Choroid plexus epithelial cell (primary cell): ENCODE data around the gene OR6A2.

Source experiments
- DNase-seq: peaks from one replicate; pipeline ENCODE4 v3.0.0-alpha.2; 2010; ENCODE audit warnings: low read depth
- H3K4me3 ChIP-seq: 2 replicates; pipeline ENCODE4 v1.5.1; 2011; ENCODE audit warnings: low read depth, mild to moderate bottlenecking, control low read depth, low read length, moderate library complexity
- TF ChIP-seq, protein P1 (sequence below): conservative IDR thresholded peaks from 2 replicates; pipeline ENCODE4 v1.5.1; 2011; ENCODE audit warnings: low read depth, mild to moderate bottlenecking, control low read depth, inconsistent platforms, low read length, moderate library complexity

The OR6A2 gene

DNA sequence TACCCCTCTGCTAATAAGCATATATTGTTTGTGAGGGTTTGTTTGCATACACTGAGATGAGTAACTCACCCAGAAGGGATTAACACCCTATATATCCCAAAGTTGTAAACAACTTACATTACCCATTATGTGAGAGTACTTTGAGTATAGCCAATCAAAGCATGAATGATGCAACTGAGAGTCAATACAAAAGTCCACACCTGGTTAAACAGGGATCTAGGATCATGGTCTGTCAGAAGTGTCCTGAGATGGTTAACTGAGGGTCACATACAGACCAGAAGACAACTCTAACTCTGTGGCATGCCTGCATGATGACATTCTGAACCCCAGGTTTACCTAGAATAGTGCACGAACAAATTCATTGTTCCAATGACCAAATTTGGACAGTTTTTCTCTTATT, 28.6 kb upstream of the OR6A2 start:
- DNase-seq: no peak
- TF ChIP-seq, protein P1, sequence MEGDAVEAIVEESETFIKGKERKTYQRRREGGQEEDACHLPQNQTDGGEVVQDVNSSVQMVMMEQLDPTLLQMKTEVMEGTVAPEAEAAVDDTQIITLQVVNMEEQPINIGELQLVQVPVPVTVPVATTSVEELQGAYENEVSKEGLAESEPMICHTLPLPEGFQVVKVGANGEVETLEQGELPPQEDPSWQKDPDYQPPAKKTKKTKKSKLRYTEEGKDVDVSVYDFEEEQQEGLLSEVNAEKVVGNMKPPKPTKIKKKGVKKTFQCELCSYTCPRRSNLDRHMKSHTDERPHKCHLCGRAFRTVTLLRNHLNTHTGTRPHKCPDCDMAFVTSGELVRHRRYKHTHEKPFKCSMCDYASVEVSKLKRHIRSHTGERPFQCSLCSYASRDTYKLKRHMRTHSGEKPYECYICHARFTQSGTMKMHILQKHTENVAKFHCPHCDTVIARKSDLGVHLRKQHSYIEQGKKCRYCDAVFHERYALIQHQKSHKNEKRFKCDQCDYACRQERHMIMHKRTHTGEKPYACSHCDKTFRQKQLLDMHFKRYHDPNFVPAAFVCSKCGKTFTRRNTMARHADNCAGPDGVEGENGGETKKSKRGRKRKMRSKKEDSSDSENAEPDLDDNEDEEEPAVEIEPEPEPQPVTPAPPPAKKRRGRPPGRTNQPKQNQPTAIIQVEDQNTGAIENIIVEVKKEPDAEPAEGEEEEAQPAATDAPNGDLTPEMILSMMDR: no peak
- no peak overlapping the region for H3K4me3 ChIP-seq

DNA sequence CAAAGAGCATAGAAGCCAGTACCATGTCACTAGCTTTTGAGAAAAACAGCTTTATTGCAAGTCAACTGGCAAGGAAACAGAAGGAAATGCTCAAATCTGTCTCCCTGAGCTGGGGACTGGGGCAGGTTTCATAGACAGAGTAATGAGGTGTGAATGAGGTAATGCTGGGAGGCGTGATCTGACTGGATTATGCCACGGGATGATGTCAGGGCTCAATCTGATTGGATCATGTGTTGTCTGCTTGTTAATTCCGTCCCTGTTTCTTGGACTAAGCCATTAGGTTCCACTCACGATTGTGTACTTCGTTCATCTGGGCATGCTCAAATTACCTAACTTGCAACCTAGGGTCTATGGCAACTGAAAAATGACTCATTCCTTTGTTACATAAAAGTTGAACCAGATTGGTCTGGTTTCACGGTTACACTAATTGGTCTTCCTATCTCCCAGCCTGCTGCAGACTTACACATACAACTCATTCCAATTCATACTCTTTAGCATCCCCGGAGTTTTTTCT, 25.8 kb upstream of the OR6A2 start:
- H3K4me3 ChIP-seq: no peak overlapping the region
- peak; percentile 1 for DNase-seq
- TF ChIP-seq, protein P1: no peak

DNA sequence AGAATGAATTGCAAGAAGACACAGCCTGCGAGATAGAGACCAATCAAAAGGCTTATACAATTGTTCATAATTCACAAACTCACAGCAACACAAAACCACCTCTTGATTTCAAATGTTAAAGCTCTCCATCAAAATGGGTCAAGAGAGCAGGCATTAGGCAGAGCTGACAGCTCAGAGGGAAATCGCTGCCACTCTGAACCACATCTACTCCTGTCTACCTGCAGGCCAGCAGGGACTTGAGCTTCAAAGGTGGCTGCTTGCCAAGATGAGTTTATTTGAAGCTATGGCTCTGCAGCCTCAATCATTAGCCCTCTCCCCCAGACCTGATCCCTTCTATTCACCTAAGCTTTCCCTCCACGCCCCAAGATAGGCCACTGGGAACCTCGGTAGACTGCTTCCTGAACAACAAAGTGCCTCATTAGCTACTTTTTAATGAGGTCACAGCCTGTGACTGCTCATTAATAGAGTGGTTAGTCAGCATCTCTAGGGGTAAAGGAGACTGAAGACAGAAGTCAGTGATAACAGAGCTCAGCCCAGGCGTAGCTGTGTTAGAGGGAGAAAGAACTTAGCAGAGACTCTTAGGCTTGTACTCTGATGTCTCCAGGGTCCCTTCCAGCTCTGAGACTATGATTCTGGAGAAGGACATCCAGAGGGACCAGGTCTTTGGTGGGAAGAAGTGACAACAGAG, 24.8 kb upstream of the OR6A2 start:
- TF ChIP-seq, protein P1: no peak
- DNase-seq: no peak
- H3K4me3 ChIP-seq: no peak overlapping the region

DNA sequence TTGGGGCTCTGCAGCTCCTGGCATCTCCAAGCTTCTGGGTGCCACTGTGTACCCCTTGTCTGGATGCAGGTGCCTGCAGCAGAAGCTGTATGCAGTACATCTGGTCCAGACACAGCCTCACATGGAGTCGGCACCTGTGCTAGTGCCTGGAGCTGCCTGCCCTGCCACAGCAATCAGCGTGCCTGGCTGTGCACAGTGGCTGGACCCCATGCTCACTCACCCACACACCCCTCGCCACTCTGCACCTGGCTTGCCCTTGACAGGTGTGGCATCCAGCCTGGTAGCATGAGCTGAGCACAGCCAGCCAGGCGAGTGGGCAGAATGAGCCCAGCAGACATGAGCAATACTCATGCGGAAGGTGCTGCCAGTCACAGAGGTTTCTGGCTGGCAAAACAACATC, 19.5 kb upstream of the OR6A2 start:
- no peak for DNase-seq
- no peak overlapping the region for H3K4me3 ChIP-seq
- TF ChIP-seq, protein P1: no peak

DNA sequence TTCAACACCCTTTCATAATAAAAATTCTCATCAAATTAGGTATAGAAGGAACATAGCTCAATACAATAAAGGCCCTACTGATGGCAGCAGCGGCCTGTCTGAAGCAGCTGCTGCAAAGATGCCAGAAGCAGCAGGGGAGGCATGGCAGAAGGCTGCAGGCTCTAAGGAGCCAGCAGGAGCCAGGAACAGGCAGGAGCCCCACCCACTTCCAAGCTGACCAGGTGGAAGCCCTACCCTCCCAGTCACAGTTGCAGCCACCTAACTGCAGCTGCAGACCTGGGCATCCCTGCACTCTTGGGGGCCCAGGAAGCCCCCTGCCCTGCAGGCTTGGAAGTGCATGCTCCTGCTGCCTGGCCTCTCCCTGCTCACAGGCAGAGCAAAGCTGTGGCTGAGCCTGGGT, 18.2 kb upstream of the OR6A2 start:
- TF ChIP-seq, protein P1: peak; percentile 43
- H3K4me3 ChIP-seq: no peak overlapping the region
- DNase-seq: peak; percentile 60

DNA sequence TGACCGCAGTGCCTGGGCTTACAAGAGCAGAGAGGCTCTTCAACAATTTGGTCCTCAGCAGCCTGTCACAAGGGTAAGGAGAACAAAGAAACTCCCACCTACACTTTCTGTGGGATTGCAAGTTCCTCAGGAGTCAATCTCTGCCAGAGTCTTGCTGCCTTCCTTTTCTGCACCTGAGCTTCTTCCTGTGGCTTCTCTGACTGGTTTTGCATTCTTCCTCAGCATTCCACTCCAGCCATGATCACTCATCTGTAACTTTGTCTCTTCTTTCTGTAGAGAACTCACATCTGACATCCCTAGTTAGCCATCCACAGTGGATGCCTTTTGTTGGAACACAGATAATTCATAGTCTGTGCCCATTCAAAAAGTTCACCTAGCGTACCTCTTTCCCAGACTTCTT, 14.2 kb upstream of the OR6A2 start:
- H3K4me3 ChIP-seq: no peak overlapping the region
- TF ChIP-seq, protein P1: no peak
- peak; percentile 5 for DNase-seq
